ENCODE results near the gene DNAJC17.

- no peak for TF ChIP-seq POLR2A (IDR thresholded peaks at IDR 0.05)
- no peak for TF ChIP-seq POLR2AphosphoS5 (IDR thresholded peaks at IDR 0.05)
These were observed 11.8 kb upstream of the DNAJC17 start for GRCh38 chr15:40819048-40819447.
